Jurkat, Clone E6-1 (cell line): ENCODE measurements around the gene WFIKKN1. TPM values are rescaled to one million over a fixed set of nuclear protein-coding genes. Genes with fewer than 3 reads are reported as not detected.

ENCODE experiments used
- DNase-seq: peaks from one replicate; pipeline ENCODE4 v3.0.0-alpha.2; 2011; ENCODE audit warnings: low read depth, low spot score
- H3K4me3 ChIP-seq: 2 replicates; pipeline ENCODE4 v1.5.1; 2011; ENCODE audit warnings: mild to moderate bottlenecking, low read length, control low read depth, moderate library complexity
- polyA plus RNA-seq: library from polyadenylated mRNA; unstranded; fragments of >200 nt; gene quantifications from one replicate; pipeline ENCODE4 v1.2.1, GENCODE V29; 2012; ENCODE audit warnings: missing spikeins; ENCODE audit not compliant: insufficient read length, insufficient read depth

The WFIKKN1 gene, protein sequence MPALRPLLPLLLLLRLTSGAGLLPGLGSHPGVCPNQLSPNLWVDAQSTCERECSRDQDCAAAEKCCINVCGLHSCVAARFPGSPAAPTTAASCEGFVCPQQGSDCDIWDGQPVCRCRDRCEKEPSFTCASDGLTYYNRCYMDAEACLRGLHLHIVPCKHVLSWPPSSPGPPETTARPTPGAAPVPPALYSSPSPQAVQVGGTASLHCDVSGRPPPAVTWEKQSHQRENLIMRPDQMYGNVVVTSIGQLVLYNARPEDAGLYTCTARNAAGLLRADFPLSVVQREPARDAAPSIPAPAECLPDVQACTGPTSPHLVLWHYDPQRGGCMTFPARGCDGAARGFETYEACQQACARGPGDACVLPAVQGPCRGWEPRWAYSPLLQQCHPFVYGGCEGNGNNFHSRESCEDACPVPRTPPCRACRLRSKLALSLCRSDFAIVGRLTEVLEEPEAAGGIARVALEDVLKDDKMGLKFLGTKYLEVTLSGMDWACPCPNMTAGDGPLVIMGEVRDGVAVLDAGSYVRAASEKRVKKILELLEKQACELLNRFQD
- not detected for polyA plus RNA-seq

DNA sequence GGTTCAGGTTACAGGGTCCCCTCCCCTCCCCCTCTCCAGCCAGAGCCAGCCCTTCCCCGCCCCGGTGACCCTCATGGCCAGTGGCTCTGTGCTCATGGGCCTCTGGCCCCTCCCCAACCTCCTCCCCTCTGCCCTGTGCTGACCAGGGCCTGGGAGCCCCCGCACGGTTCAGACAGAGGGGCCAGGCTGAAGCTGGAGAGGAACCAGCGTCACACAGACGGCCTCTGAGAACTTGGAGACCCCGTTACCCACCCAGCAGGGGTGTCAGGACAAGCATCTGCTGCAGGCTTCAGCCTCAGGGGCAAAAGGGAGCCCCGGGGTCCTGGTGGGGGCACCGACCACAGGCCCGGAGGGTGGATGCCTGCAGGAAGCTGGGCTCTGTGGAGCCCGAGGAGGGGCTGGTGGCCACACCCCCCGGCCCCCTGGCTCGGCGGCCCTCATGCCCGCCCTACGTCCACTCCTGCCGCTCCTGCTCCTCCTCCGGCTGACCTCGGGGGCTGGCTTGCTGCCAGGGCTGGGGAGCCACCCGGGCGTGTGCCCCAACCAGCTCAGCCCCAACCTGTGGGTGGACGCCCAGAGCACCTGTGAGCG, at the start of gene WFIKKN1:
Gene WFIKKN1 (plus strand): TSS at position 171 of the 591 bp plus-strand sequence. CDS start 269 bp downstream, at position 440.
- no peak for DNase-seq

DNA sequence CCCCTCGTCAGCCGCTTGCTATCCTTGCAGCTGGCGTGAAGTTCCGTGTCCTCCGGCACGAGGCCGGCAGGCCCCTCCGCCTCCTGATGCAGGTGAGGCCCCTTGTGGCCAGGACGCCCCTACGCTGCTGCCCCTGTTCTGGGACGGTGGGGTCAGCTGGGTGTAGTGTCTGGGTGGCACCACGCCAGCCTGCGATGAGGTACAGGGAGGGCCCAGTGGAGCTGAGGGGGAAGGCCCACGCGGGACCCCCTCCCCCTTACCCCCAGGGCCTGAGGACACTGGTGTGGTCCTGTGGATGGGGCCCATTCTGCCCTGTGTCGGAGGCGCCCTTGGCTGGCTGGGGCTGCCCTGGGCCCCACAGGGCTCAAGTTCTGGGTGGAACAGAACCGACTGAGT, 48.6 kb upstream of the WFIKKN1 start:
- H3K4me3 ChIP-seq, result no peak overlapping the region
- DNase-seq, result no peak

More for the DNA sequence above, at the start of gene WFIKKN1:
- H3K4me3 ChIP-seq, result no peak within 1 kb of the TSS

DNA sequence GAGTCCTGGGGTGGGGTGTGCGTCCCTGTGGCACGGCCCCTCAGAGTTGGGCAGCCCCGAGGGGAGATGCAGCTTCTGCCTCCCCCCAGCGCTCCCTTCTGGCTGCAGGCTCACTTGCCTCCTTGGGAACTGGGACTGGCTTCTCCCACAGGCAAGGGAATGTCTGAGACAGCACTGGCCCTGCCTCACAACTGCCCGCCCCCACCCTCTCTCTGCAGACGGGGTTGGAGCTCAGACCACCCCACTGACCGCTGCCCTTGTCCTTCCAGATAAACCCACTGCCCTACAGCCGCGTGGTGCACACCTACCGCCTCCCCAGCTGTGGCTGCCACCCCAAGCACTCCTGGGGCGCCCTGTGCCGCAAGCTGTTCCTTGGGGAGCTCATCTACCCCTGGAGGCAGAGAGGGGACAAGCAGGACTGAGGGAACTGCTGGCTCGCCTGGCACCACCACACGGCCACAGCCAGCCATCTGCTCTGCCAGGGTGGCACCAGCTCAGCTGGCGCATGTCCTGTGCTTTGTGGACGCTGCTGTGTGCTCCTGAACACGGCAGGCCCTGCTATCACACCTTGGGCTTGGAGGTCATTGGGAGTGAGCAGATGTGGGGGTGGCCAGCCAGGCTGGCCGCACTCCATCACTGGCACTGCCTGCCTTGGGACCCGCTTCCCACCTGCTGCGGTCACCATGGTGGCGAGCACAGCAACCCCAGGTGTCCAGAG, 48.0 kb upstream of the WFIKKN1 start:
- no peak overlapping the region for H3K4me3 ChIP-seq
- no peak for DNase-seq

DNA sequence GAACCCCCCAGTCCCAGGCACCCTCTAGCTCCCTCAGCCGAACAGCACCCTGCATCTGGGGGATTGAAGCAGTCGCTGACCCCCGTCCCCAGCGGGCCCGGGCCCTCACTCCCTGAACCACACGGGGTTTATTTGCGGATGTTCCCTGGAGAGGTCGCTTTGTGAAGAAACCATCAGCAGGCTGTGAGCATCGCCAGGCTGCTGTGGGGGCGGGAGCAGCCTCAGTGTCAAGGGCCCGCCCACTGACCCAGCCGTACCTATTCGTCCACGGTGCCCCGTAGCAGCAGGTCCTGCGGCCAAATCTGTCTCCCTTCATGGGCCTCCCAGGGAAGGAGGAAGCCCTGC, 47.3 kb upstream of the WFIKKN1 start:
- H3K4me3 ChIP-seq, result no peak overlapping the region
- no peak for DNase-seq

GRCh38 chr16:583815-584591, 46.8 kb upstream of the WFIKKN1 start:
- no peak for DNase-seq
- H3K4me3 ChIP-seq, result no peak overlapping the region

GRCh38 chr16:585351-585750, 45.4 kb upstream of the WFIKKN1 start:
- no peak overlapping the region for H3K4me3 ChIP-seq
- no peak for DNase-seq

GRCh38 chr16:586047-586644, 44.6 kb upstream of the WFIKKN1 start:
- DNase-seq, result no peak
- no peak overlapping the region for H3K4me3 ChIP-seq

DNA sequence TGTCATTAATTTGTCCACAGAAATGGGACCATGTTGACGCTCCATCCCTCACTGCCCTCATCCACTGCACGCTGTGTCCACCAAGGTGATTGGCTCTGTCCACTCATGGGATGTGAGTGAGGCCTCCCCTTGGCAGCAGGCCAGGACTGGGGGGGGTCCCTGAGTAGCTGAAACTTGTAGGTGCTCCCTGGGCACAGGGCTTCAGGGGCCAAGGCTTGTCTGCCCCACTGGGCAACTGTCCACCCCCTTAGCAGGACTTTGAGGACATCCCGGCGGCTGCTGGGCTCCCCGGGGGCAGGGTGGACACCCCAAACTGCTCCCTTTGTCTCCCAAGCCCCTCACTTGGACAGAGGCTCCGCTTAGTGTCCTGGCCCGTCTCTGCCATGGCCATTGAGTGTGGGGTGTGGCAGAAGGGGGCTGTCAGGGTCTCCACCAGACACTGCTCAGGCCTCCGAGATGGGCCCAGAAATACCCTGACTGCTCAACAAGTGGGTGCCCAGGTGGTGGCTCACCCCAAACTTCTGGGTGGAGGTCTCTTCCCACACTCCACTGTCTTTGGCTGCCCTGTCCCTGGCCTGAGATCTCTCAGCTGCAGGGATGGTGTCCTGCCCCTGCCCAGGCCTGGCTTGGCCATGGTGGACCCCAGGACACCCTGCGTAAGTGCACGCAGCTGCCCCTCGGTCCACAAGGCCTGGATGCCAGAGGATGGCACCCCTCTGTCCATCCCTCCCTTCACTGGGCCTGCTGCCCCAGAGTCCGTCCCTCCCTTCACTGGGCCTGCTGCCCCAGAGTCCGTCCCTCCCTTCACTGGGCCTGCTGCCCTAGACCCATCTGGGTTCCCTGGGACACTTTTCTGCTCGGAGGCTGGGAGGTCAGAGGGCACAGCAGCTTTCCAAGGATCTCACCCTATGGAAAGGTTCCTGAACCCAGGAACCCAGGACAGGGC, 43.9 kb upstream of the WFIKKN1 start:
- no peak overlapping the region for H3K4me3 ChIP-seq
- DNase-seq, result no peak

DNA sequence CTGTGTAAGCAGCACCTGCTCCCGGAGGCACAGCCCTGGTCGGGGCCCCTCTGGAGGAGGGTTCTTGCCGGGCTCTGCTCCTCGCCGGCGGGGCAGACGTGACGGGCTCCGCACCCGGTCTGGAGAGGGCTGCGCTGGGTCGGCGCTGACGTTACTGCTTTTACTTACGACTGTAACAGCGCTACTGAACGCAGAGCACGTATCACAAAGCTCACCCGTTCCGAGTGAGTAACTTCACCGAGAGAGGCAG, 42.2 kb upstream of the WFIKKN1 start:
- DNase-seq, result no peak

GRCh38 chr16:588889-589657, 41.7 kb upstream of the WFIKKN1 start:
- DNase-seq, result peak; percentile 94

More for the DNA sequence above, 42.2 kb upstream of the WFIKKN1 start:
- peak overlapping the region; percentile 91 for H3K4me3 ChIP-seq

DNA sequence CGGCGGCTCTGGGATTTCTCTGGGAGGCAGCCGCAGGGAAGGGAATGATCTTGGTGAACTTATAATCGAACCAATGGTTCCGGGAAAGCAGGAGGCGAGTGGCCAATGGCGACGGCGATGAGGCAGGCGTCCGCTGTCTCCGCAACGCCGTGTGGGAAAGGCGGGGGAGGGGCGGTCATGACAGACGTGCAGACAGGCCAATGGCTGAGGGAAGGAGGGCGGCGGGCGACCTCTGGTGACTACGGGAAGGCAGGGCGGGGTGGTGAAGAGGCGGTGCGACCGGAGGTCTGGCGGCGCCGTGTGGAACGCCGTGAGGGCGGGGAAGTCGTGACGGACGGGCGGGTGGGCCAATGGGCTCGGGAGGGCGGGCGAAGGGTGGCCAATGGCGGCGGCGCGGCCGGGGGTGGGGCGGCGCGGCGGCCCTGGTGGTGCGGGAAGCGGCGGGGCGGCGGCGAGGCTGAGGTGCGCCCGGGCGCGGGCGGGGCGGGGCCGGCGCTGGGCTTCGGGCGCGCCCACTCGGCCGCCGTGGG, 41.1 kb upstream of the WFIKKN1 start, which contains the start of gene RAB40C:
Gene RAB40C (plus strand): TSS at position 409 of the 530 bp plus-strand sequence. CDS start 226 bp downstream, outside the sequence.
- DNase-seq, result peak; percentile 96
- H3K4me3 ChIP-seq, result peak within 1 kb of the TSS; percentile 91

More at GRCh38 chr16:588889-589657, 41.7 kb upstream of the WFIKKN1 start:
- peak overlapping the region; percentile 91 for H3K4me3 ChIP-seq

GRCh38 chr16:590188-590814, 40.5 kb upstream of the WFIKKN1 start:
- no peak for DNase-seq
- peak overlapping the region; percentile 76 for H3K4me3 ChIP-seq

DNA sequence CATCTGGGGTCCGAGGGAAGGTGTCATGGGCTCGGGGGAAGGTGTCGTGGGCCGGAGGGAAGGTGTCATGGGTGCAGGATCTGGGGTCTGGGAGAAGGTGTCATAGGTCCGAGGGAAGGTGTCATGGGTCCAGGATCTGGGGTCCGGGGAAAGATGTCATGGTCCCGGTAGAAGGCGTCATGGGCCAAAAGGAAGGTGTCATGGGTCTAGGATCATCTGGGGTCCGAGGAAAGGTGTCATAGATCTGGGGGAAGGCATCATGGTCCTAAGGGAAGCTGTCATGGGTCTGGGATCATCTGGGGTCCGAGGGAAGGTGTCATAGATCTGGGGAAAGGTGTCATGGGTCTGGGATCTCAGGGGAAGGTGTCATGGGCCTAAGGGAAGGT, 40.0 kb upstream of the WFIKKN1 start:
- peak overlapping the region; percentile 76 for H3K4me3 ChIP-seq
- no peak for DNase-seq

DNA sequence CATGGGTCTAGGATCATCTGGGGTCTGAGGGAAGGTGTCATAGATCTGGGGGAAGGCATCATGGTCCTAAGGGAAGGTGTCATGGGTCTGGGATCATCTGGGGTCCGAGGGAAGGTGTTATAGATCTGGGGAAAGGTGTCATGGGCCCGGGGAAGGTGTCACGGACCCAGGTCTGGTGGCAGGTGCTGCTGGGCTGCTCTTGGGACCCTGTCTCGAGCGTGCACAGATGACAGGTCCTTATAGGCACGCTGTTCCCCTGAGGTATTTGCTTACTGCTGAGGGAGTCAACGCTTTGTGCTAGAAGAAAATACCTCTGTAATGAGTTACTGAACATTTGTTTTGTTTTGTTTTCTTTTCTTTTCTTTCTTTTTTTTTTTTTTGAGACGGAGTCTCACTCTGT, 39.6 kb upstream of the WFIKKN1 start:
- peak overlapping the region; percentile 76 for H3K4me3 ChIP-seq
- no peak for DNase-seq

DNA sequence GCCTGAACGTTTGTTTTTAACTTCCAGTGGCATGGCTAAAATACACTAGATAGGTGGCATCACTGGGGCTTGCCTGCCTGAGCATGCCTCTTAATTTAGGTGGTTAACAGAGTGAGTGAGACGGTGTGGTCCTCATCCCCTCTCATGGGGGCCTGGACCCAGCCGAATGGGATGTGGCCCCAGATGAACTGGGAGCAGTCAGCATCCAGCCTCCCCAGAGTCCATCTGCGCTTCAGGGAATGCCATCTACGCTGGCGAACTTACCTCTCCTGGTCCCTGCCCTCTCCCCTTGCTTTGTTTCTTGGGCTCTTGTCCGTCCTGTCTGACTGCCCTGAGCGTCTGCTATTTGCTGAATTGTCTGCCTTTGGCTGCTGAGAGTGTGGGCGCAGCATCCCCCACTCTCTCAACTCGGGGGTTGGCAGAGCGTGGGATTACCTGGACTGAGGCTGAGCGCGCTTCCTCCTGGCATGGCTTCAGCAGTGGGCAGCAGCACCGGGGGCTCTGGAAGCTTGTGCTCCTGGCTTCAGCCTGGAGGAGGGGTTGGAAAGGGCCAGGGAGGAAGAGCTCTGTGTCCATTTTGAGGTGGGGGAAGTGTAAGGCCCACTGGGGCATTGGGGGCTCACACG, 38.8 kb upstream of the WFIKKN1 start:
- H3K4me3 ChIP-seq, result no peak overlapping the region
- DNase-seq, result no peak
